Measurements from ENCODE around the gene DMRTB1. TPM values are rescaled to one million over a fixed set of nuclear protein-coding genes. Genes with fewer than 3 reads are reported as not detected.

DMRTB1 gene
- total and polyA plus RNA-seq, 9 of the 15 experiments (the other 6 are each of a cell fraction or from before 2014, with no cell fraction given), result 0.06 to 0.35 (median 0.13) TPM; not detected in 3

GRCh38 chr1:53510215-53510614 is 51.0 kb downstream of the DMRTB1 start:
- H3K9ac ChIP-seq (ENCODE audit: insufficient read depth in 1 of 2, low read depth in 2 of 2, low read length in 2 of 2), result no peak overlapping the region; a peak in 1 of 4 replicates
- intact Hi-C loops (cut with micrococcal nuclease), result no loop called here
- DNase-seq (ENCODE audit: extremely low read depth in 1 of 4, low spot score in 3 of 4), result no peak
- no peaks in the 10 kb centered on the region for H3K79me2 ChIP-seq (ENCODE audit: control insufficient read depth, insufficient read depth, low read length)
- CTCF ChIA-PET (ENCODE audit: low intra/inter-chr PET ratio), result no interaction called here
- POLR2A ChIA-PET, result interaction anchor here (0.5 to 0.7 kb wide), 2 partner anchors 9 to 22 kb away, joined by 3 to 4 read pairs; no protein-coding TSS in a partner anchor
- no peak overlapping the region for H3K4me2 ChIP-seq (ENCODE audit: insufficient read depth, low read length)
- H4K20me1 ChIP-seq (replicated peaks; ENCODE audit: control insufficient read depth, insufficient read depth, low read length), result peaks cover 3% of the 10 kb centered on the region
- no peaks in the 10 kb centered on the region for H3K36me3 ChIP-seq (ENCODE audit: control insufficient read depth, insufficient read depth, low read length)
- H3K9me3 ChIP-seq (replicated peaks; ENCODE audit: control insufficient read depth, insufficient read depth, low read depth, low read length), result no peaks in the 10 kb centered on the region
- H3K4me3 ChIP-seq, result no peak overlapping the region
- peaks cover 48 to 94% of the 10 kb centered on the region in 2 experiments for H3K27me3 ChIP-seq (ENCODE audit: control insufficient read depth in 2 of 2, insufficient read depth in 2 of 2, low read length in 2 of 2)
- peaks cover 4% of the 10 kb centered on the region for H3K9me1 ChIP-seq (ENCODE audit: control insufficient read depth, insufficient read depth, low read length)
- no peak for FAIRE-seq
- in situ Hi-C loops (cut with MboI), result no loop called here
- WGBS (ENCODE audit: insufficient coverage, low coverage, missing lambda C conversion rate), result under 1% methylated on average over 7 of the region's 7 CpGs
- H3K27ac ChIP-seq (ENCODE audit: extremely low read depth, low read depth, low read length), result no peak overlapping the region
- no peak overlapping the region for H2AFZ ChIP-seq (ENCODE audit: low read depth, low read length)
- no peak for ATAC-seq
- no TSS peak for BruUV-seq (replicated peaks)
- peaks cover 0 to 15% of the 10 kb centered on the region in 2 experiments; a peak in 1 of 5 replicates for H3K4me1 ChIP-seq (replicated peaks in 1 of 2; ENCODE audit: control insufficient read depth in 2 of 2, insufficient read depth in 2 of 2, low read length in 2 of 2)
- TF ChIP-seq CBFA2T2 (conservative IDR thresholded peaks at IDR 0.05), result no peak
- TF ChIP-seq ZC3H8 (IDR thresholded peaks at IDR 0.05), result no peak
- TF ChIP-seq ARID1B (IDR thresholded peaks at IDR 0.05), result no peak
- TF ChIP-seq SMAD3 (CRISPR knock-in tag; conservative IDR thresholded peaks at IDR 0.05), result no peak
- TF ChIP-seq FOXK2 (conservative IDR thresholded peaks at IDR 0.05 in 1 of 2, IDR thresholded peaks at IDR 0.05 in 1 of 2; ENCODE audit: low read depth in 2 of 2), result no peak
- no peak for TF ChIP-seq POLR2A (conservative IDR thresholded peaks at IDR 0.05)
- TF ChIP-seq ZNF584 (CRISPR knock-in tag; IDR thresholded peaks at IDR 0.05; ENCODE audit: low read depth), result no peak
- TF ChIP-seq ID3 (CRISPR knock-in tag; IDR thresholded peaks at IDR 0.05), result no peak
- TF ChIP-seq ID3 (tag; IDR thresholded peaks at IDR 0.05), result no peak
- TF ChIP-seq ATF6 (CRISPR knock-in tag; IDR thresholded peaks at IDR 0.05), result no peak
- no peak for TF ChIP-seq FOSL1 (tag; conservative IDR thresholded peaks at IDR 0.05)
- no peak for TF ChIP-seq MIER1 (IDR thresholded peaks at IDR 0.05; ENCODE audit: low read depth)
- TF ChIP-seq SIN3A (IDR thresholded peaks at IDR 0.05; ENCODE audit: borderline replicate concordance in 2 of 2, control insufficient read depth in 1 of 2, low read depth in 2 of 2, low read length in 2 of 2), result no peak
- TF ChIP-seq SMAD2 (IDR thresholded peaks at IDR 0.05; ENCODE audit: low read depth, low read length), result no peak
- TF ChIP-seq SRSF3 (IDR thresholded peaks at IDR 0.05; ENCODE audit: insufficient read depth, low read length), result no peak
- TF ChIP-seq ZBTB9 (CRISPR knock-in tag; IDR thresholded peaks at IDR 0.05), result no peak
- no peak for TF ChIP-seq PRMT5 (CRISPR knock-in tag; IDR thresholded peaks at IDR 0.05)
- TF ChIP-seq JUND (IDR thresholded peaks at IDR 0.05; ENCODE audit: borderline replicate concordance, low read depth, low read length), result no peak
- TF ChIP-seq JUND (tag; IDR thresholded peaks at IDR 0.05; ENCODE audit: borderline replicate concordance, low read depth, low read length), result no peak

All from K562 (cell line).